ENCODE results near the gene XRCC3. TPM values are rescaled to one million over a fixed set of nuclear protein-coding genes. Genes with fewer than 3 reads are reported as not detected.

The XRCC3 gene
- total and polyA plus RNA-seq, 8 donors: 9.2 to 26.0 (median 17.8) TPM

DNA sequence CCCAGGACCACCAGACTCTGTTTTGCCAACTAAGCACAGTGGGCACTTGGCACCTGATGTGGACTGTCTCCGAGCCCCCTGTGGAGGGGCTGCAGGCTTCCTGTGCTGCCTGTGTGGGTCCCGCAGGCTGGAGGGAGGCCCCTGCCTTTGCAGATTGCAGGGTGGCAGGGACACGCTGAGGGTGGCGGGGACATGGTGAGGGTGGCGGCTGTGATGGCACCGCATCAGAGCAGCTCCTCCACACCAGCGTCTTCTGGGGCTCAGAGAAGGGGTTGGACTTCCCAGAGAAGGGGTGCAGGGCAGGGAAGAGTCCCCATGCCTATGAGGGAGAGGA is 8.5 kb upstream of the XRCC3 start:
- ATAC-seq: no peak
- no peaks in the 10 kb centered on the region for H3K9me3 ChIP-seq
- H3K4me3 ChIP-seq: no peak overlapping the region
- TF ChIP-seq, protein P1, sequence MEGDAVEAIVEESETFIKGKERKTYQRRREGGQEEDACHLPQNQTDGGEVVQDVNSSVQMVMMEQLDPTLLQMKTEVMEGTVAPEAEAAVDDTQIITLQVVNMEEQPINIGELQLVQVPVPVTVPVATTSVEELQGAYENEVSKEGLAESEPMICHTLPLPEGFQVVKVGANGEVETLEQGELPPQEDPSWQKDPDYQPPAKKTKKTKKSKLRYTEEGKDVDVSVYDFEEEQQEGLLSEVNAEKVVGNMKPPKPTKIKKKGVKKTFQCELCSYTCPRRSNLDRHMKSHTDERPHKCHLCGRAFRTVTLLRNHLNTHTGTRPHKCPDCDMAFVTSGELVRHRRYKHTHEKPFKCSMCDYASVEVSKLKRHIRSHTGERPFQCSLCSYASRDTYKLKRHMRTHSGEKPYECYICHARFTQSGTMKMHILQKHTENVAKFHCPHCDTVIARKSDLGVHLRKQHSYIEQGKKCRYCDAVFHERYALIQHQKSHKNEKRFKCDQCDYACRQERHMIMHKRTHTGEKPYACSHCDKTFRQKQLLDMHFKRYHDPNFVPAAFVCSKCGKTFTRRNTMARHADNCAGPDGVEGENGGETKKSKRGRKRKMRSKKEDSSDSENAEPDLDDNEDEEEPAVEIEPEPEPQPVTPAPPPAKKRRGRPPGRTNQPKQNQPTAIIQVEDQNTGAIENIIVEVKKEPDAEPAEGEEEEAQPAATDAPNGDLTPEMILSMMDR (IDR thresholded peaks at IDR 0.05): no peak
- intact Hi-C loops (cut with DNase I): no loop called here
- peaks cover 0 to 31% of the 10 kb centered on the region in 2 donors for H3K36me3 ChIP-seq
- no peak for DNase-seq
- H3K27me3 ChIP-seq: no peaks in the 10 kb centered on the region
- peaks cover 10 to 17% of the 10 kb centered on the region in 2 donors for H3K4me1 ChIP-seq
- peak overlapping the region; percentile 34 to 73 for H3K27ac ChIP-seq

DNA sequence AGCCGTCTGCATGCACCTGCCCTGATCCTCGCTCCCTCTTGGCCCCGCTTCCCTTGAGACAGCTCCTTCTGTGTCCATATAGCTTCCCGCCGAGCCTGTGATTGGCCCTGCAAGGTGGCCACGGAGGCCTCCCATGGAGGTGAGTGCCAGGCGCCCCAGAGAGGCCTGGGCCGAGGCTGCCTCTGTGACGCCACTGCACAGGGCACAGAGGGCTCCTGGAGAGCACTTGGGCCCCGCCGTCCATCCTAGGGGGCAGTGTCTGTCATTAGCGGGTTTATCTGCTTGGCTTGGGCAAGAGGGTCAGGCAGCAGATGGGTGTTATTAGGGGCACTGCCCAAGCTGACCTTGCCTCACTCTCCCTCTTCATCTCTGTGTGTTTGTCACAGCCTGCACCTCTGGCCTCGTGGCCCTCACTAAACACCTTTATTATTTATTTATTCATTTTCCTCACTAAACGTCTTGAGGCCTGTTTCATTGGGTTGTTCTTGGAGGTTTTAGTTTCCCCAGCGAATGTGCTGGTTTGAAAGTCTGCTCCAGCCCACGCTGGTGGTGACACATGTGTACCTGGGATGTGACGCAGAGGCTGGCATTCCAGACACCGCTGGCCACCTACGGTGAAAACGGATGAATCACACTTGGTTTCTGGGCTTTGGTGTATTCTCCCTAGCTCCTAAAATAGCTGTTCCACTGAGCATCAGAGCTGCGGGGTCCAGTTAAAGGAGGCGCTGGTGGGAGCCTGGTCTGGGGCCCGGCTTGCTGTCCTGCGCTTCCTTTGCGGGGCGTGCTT is 6.3 kb upstream of the XRCC3 start:
- DNase-seq (no peak), ATAC-seq (no peak)
- intact Hi-C loops (cut with DNase I): no loop called here
- Histone ChIP-seq H3K36me3 (peaks cover 0 to 17% of the 10 kb centered on the region in 2 donors), H3K4me1 (peaks cover 19 to 29% of the 10 kb centered on the region in 2 donors), H3K4me3 (no peak overlapping the region), H3K9me3 (no peaks in the 10 kb centered on the region), H3K27me3 (no peaks in the 10 kb centered on the region), H3K27ac (no peak overlapping the region)
- TF ChIP-seq, protein P1 (IDR thresholded peaks at IDR 0.05): no peak

DNA sequence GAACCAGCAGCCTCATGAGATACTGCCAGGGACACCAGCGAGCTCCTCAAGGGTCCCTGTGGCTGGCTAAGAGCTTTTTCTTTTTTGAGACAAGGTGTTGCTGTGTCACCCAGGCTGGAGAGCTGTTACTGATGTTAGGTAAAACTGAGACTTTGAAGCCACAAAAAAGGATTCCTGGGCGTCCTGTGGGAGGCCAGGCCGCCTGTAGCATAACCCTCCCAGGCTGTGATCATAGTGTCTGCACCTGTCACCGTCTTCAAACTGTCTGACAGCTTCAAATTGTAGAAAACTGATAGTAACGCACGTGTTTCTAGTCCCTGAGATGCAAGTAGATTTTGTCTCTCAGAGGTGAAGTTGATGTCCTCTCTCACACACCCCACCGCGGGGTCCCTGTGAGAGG is 4.5 kb upstream of the XRCC3 start:
- Histone ChIP-seq H3K27me3 (no peaks in the 10 kb centered on the region), H3K36me3 (peaks cover 0 to 1% of the 10 kb centered on the region in 2 donors), H3K4me3 (no peak overlapping the region), H3K4me1 (peaks cover 19 to 34% of the 10 kb centered on the region in 2 donors), H3K9me3 (no peaks in the 10 kb centered on the region), H3K27ac (no peak overlapping the region)
- intact Hi-C loops (cut with DNase I): no loop called here
- ATAC-seq: no peak
- DNase-seq: no peak
- TF ChIP-seq, protein P1 (IDR thresholded peaks at IDR 0.05): no peak

DNA sequence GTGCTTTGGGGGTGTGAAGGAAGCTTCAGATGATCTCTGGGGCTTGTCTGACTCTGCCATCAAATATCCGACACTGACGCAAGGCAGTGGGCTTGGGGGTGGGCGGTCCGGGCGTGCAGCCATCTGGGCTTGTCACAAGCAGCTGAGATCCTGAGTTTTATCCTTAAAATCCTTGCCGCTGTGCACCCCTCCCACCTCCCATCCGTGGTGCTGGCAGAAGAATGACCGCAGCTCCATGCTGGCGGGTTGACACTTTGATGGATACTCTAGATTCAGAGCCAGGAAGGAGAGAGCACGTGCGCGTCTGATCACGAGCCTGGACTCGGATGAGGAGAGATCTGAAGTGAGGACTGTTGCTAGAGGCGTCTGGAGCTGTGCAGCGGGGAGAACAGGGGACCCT is 3.3 kb upstream of the XRCC3 start:
- no peak overlapping the region for H3K4me3 ChIP-seq
- H3K4me1 ChIP-seq: peaks cover 12 to 33% of the 10 kb centered on the region in 2 donors
- TF ChIP-seq, protein P1 (IDR thresholded peaks at IDR 0.05): no peak
- H3K27me3 ChIP-seq: no peaks in the 10 kb centered on the region
- DNase-seq: peak in 1 of 4 donors; percentile 61
- H3K27ac ChIP-seq: no peak overlapping the region
- no peaks in the 10 kb centered on the region for H3K36me3 ChIP-seq
- no peaks in the 10 kb centered on the region for H3K9me3 ChIP-seq
- intact Hi-C loops (cut with DNase I): no loop called here
- no peak for ATAC-seq

DNA sequence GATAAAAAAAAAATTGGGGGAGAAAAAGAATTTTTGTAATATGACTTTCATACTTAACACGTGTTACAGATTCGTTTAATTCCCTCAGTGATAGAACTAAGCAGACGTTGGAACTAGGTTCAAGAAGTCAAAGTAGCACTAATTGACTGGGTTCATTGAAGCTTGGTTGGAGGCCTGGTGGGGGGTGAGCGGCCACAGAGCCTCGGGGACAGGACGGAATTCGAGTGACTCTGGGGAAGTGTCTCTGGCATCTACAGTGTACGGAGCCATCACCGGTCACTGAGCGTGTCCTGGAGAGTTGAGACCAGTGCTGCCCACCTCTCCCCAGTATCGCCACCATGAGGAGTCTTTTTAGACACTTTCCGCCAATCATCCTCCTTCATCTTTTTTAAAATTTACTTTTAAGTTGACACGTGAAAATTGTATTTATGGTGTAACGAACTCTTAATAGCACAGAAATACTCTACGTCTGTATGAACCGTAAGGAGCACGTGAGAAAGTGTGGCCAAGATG is 1.7 kb upstream of the XRCC3 start:
- Histone ChIP-seq H3K27me3 (no peaks in the 10 kb centered on the region), H3K9me3 (no peaks in the 10 kb centered on the region), H3K4me3 (peak overlapping the region in 1 of 2 donors; percentile 77), H3K36me3 (no peaks in the 10 kb centered on the region), H3K27ac (no peak overlapping the region), H3K4me1 (peaks cover 5 to 43% of the 10 kb centered on the region in 2 donors)
- TF ChIP-seq, protein P1 (IDR thresholded peaks at IDR 0.05): no peak
- no peak for DNase-seq
- ATAC-seq: no peak
- intact Hi-C loops (cut with DNase I): no loop called here

All from left lung (tissue), 10 donors.